Measurements from ENCODE around the gene CTNNBIP1.

DNA sequence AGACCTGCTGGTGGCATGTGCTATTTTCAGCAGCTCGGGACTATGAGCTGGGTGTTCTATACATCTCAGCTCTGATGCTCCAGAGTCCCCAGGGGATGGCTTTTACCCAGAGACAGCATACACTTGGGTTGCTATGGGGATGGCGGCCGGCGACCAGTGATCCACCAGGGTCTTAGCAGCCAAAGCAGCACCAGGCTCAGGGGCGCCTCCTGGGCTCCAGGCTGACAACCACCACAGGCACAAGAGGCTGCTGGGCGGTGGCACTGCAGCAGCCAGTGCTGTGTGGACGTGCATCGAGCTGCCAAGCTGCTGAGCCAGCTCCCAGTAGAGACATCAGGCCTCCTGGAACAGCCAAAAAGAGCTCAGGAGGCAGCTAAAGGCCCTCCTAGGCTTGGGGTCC lies 48.7 kb downstream of the CTNNBIP1 start:
- TF ChIP-seq POLR2A (IDR thresholded peaks at IDR 0.05; ENCODE audit: low read depth, low read length) (no peak), EZH2 (IDR thresholded peaks at IDR 0.05; ENCODE audit: borderline replicate concordance, low read depth, low read length, severe bottlenecking) (no peak)
- TF ChIP-seq, protein P1, sequence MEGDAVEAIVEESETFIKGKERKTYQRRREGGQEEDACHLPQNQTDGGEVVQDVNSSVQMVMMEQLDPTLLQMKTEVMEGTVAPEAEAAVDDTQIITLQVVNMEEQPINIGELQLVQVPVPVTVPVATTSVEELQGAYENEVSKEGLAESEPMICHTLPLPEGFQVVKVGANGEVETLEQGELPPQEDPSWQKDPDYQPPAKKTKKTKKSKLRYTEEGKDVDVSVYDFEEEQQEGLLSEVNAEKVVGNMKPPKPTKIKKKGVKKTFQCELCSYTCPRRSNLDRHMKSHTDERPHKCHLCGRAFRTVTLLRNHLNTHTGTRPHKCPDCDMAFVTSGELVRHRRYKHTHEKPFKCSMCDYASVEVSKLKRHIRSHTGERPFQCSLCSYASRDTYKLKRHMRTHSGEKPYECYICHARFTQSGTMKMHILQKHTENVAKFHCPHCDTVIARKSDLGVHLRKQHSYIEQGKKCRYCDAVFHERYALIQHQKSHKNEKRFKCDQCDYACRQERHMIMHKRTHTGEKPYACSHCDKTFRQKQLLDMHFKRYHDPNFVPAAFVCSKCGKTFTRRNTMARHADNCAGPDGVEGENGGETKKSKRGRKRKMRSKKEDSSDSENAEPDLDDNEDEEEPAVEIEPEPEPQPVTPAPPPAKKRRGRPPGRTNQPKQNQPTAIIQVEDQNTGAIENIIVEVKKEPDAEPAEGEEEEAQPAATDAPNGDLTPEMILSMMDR (IDR thresholded peaks at IDR 0.05; ENCODE audit: extremely low read depth in 1 of 2, insufficient read depth in 1 of 2, low read depth in 1 of 2, low read length in 2 of 2), result no peak
